A549 (cell line): ENCODE results near the gene MLLT1. TPM values are rescaled to one million over a fixed set of nuclear protein-coding genes. Genes with fewer than 3 reads are reported as not detected.

Source experiments
- ATAC-seq, 2 experiments: fragments of 200-7000 bp in 1 of 2; fragments of >200 bp in 1 of 2; cut with Nextera tagmentation in 1 of 2; cut with Tn5 transposase in 1 of 2; 3 replicates each; pipeline versions ENCODE4 v1.8.0 to v1.9.1; 2018 to 2020; ENCODE audit warnings: mild to moderate bottlenecking in 1 of 2, moderate library complexity in 1 of 2
- CTCF ChIA-PET: fragments of 300-600 bp; sonication (Branson Sonifier 250); formaldehyde crosslinking; extraction: SDS; loops from one replicate; lab custom pipeline; 2021; ENCODE audit warnings: antibody characterized with exemption, inconsistent platforms; lab: Yijun Ruan, JAX
- POLR2A ChIA-PET: fragments of 350-600 bp; formaldehyde crosslinking; extraction: SDS; loops from one replicate; lab custom pipeline; 2021; ENCODE audit warnings: antibody characterized with exemption, inconsistent platforms; lab: Yijun Ruan, JAX
- DNase-seq, 2 experiments: peaks; one replicate each; pipeline versions ENCODE4 v3.0.0 to v3.0.0-alpha.2; 2011 to 2016; ENCODE audit warnings: low read depth in 1 of 2, low spot score in 1 of 2
- FAIRE-seq: peaks from 2 replicates; lab custom pipeline; 2011; peaks lifted over from hg19 to GRCh38; lab: Jason Lieb, UNC
- H3K27ac ChIP-seq, 2 experiments: fragments of >200 bp; sonication (Bioruptor Twin); formaldehyde crosslinking; 3 replicates each; pipeline ENCODE4 v1.5.1; 2016 to 2017
- H3K4me1 ChIP-seq: fragments of >200 bp; sonication (Bioruptor Twin); formaldehyde crosslinking; 3 replicates; pipeline ENCODE4 v1.6.1; 2016
- H3K4me2 ChIP-seq: fragments of >200 bp; sonication (Bioruptor Twin); formaldehyde crosslinking; 3 replicates; pipeline ENCODE4 v1.6.1; 2016
- H3K4me3 ChIP-seq: fragments of >200 bp; sonication (Bioruptor Twin); formaldehyde crosslinking; 3 replicates; pipeline ENCODE4 v1.5.1; 2016
- H3K9me3 ChIP-seq: fragments of >200 bp; sonication (Bioruptor Twin); formaldehyde crosslinking; 3 replicates; pipeline ENCODE4 v1.6.1; 2016
- BHLHE40 ChIP-seq: IDR thresholded peaks from 2 replicates; pipeline ENCODE4 v1.6.1; 2012; ENCODE audit warnings: low read depth, low read length, inconsistent platforms
- CEBPB ChIP-seq, 2 experiments: fragments of >200 bp in 1 of 2; sonication (Bioruptor Twin) in 1 of 2; formaldehyde crosslinking in 1 of 2; IDR thresholded peaks; 2 replicates each; pipeline ENCODE4 v1.6.1; 2012 to 2016
- EHMT2 ChIP-seq: fragments of 200-600 bp; sonication (generic); IDR thresholded peaks from 2 replicates; pipeline ENCODE4 v1.6.1; 2016; ENCODE audit warnings: antibody characterized with exemption, low read depth, mild to moderate bottlenecking, moderate library complexity
- HEYL ChIP-seq: fragments of 250-450 bp; sonication (Bioruptor Pico); IDR thresholded peaks from 2 replicates; pipeline ENCODE4 v1.8.0; 2021; ENCODE audit warnings: mild to moderate bottlenecking, moderate library complexity
- KDM1A ChIP-seq: fragments of 200-600 bp; sonication (generic); IDR thresholded peaks from 2 replicates; pipeline ENCODE4 v1.6.1; 2016; ENCODE audit warnings: low read depth, mild to moderate bottlenecking
- MAZ ChIP-seq: fragments of 150-350 bp; IDR thresholded peaks from 2 replicates; pipeline ENCODE4 v1.6.1; 2014; ENCODE audit warnings: antibody characterized with exemption, low read depth, low read length, borderline replicate concordance
- NPAS2 ChIP-seq: fragments of 250-450 bp; sonication (Bioruptor Pico); IDR thresholded peaks from 2 replicates; pipeline ENCODE4 v1.8.0; 2022; ENCODE audit warnings: mild to moderate bottlenecking, moderate library complexity, borderline replicate concordance
- RAD21 ChIP-seq, 2 experiments: fragments of >200 bp in 1 of 2; sonication (Bioruptor Twin) in 1 of 2; formaldehyde crosslinking in 1 of 2; IDR thresholded peaks in 1 of 2; conservative IDR thresholded peaks in 1 of 2; 2 replicates in 1 of 2; 3 replicates in 1 of 2; pipeline ENCODE4 v1.6.1; 2012 to 2018; ENCODE audit warnings: inconsistent platforms in 1 of 2
- RFX5 ChIP-seq: fragments of 450-650 bp; IDR thresholded peaks from 2 replicates; pipeline ENCODE4 v1.7.1; 2014; ENCODE audit warnings: antibody characterized with exemption, mild to moderate bottlenecking, moderate library complexity
- SMC3 ChIP-seq: fragments of >200 bp; sonication (Bioruptor Twin); formaldehyde crosslinking; IDR thresholded peaks from 3 replicates; pipeline ENCODE4 v1.6.1; 2018; ENCODE audit warnings: inconsistent platforms
- TFCP2L1 ChIP-seq: fragments of 250-450 bp; sonication (Bioruptor Pico); IDR thresholded peaks from 2 replicates; pipeline ENCODE4 v1.5.0; 2021; ENCODE audit warnings: mild to moderate bottlenecking
- ZNF302 ChIP-seq: fragments of 250-450 bp; sonication (Bioruptor Pico); IDR thresholded peaks from 2 replicates; pipeline ENCODE4 v1.9.0; 2021; ENCODE audit warnings: inconsistent platforms, mild to moderate bottlenecking, moderate library complexity
- ZSCAN20 ChIP-seq: fragments of 250-450 bp; sonication (Bioruptor Pico); IDR thresholded peaks from 2 replicates; pipeline ENCODE4 v1.8.0; 2022; ENCODE audit warnings: mild to moderate bottlenecking, moderate library complexity
- WGBS: methylation state at CpG from one replicate; pipeline ENCODE4 v1.1.6; 2017; ENCODE audit errors: missing lambda C conversion rate; 5-methylcytosine and 5-hydroxymethylcytosine counted together
- polyA plus RNA-seq, 4 experiments: library from polyadenylated mRNA; depleted of rRNA in 3 of 4; stranded (reverse); fragments of >200 nt; fragmentation: RNase III in 1 of 4; extraction: RNeasy Plus Mini Kit Qiagen cat#74134 plus additional on column Dnase treatment in 1 of 4; gene quantifications; 2 replicates in 3 of 4; 3 replicates in 1 of 4; pipeline ENCODE4 v1.2.3, GENCODE V29; 2011 to 2017
- TF ChIP-seq, protein P1 (sequence below): fragments of >200 bp; sonication (Bioruptor Twin); formaldehyde crosslinking; IDR thresholded peaks from 3 replicates; pipeline ENCODE4 v1.6.1; 2016
- TF ChIP-seq, protein P2 (sequence below): fragments of >200 bp; sonication (Bioruptor Twin); formaldehyde crosslinking; IDR thresholded peaks from 3 replicates; pipeline ENCODE4 v1.5.1; 2016

Gene MLLT1
- polyA plus RNA-seq, 2 of the 4 experiments (the other 2 are of a cell fraction), result 7.4 to 17.5 TPM

DNA sequence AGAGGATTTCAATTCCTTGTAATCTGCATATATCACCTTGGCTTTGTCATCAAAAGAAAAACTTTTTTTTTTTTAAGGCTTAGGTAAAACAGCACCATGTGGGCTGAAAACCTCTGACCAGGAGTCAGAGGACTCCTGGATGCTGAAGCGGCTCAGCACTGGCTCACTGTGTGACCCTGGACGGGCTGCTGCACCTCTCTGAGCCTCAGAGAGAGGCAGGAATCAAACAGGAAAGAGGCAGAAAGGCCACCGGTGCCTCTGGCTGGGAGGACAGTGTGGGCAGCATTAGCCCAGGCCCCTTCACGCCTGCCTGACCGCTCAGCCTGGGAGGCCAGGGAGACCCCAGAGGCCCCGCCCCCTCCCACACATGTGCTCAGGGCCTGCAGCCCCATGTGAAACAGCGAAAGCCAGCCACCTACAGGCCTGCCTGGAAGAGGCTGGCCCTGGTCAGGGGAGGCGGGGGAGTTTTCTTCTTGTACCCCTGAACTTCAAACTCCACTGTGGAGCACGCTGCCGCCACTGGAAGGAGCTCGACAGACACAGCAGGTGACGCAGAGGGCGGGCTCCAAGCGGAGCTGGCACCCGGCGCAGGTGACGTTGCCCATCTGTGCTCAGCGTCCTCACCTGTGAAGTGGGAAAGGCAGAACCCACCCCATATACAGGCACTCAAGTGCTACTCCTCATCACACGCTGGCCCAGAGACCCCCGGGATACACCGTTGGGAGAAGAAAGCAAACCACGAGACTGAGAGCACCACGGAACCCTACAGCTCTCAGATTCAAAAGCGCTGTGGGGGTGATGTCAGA is 39.7 kb downstream of the MLLT1 start:
- Histone ChIP-seq H3K27ac (no peak overlapping the region), H3K4me3 (no peak overlapping the region), H3K4me2 (no peak overlapping the region), H3K4me1 (no peaks in the 10 kb centered on the region), H3K9me3 (no peaks in the 10 kb centered on the region)
- 93% methylated on average over 14 of the region's 24 CpGs for WGBS
- POLR2A ChIA-PET, result no interaction called here
- CTCF ChIA-PET, result interaction anchor here (0.8 kb wide), 1 partner anchor 192 kb away, joined by 3 read pairs; no protein-coding TSS in a partner anchor
- FAIRE-seq (no peak), DNase-seq (no peak), ATAC-seq (no peak)
- TF ChIP-seq NPAS2 (CRISPR knock-in tag), result no peak
- TF ChIP-seq ZSCAN20 (CRISPR knock-in tag), result no peak
- TF ChIP-seq CEBPB (IDR thresholded peaks at IDR 0.05), result no peak
- TF ChIP-seq RAD21 (conservative IDR thresholded peaks at IDR 0.05 in 1 of 2, IDR thresholded peaks at IDR 0.05 in 1 of 2), result no peak
- no peak for TF ChIP-seq KDM1A

DNA sequence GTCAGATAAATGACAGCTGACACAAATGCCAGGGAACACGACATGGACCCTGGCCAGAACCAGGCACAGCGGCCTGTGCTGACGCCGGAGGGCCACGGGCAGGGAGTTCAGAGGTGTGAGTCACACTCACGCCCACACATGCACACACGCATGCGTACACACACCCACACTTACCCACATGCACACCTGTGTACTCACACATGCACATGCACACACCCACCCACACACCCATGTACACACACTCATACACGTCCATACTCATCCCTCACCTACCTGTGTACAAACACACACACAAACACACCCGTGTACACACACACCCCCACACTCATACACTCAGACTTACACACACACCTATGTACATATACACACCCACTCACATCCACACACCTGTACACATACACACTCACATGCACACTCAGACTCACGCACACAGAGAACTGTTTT is 40.4 kb downstream of the MLLT1 start:
- CTCF ChIA-PET, result interaction anchor here (1.0 kb wide), 1 partner anchor 74 kb away, joined by 3 read pairs; no protein-coding TSS in a partner anchor
- DNase-seq, result no peak
- no peak for ATAC-seq
- 80% methylated on average over 11 of the region's 11 CpGs for WGBS
- Histone ChIP-seq H3K9me3 (no peaks in the 10 kb centered on the region), H3K4me2 (no peak overlapping the region), H3K4me3 (no peak overlapping the region), H3K4me1 (no peaks in the 10 kb centered on the region), H3K27ac (no peak overlapping the region)
- POLR2A ChIA-PET, result no interaction called here
- no peak for FAIRE-seq
- TF ChIP-seq RFX5, result no peak
- TF ChIP-seq EHMT2, result no peak
- TF ChIP-seq, protein P1, sequence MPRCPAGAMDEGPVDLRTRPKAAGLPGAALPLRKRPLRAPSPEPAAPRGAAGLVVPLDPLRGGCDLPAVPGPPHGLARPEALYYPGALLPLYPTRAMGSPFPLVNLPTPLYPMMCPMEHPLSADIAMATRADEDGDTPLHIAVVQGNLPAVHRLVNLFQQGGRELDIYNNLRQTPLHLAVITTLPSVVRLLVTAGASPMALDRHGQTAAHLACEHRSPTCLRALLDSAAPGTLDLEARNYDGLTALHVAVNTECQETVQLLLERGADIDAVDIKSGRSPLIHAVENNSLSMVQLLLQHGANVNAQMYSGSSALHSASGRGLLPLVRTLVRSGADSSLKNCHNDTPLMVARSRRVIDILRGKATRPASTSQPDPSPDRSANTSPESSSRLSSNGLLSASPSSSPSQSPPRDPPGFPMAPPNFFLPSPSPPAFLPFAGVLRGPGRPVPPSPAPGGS, result no peak
- no peak for TF ChIP-seq MAZ
- no peak for TF ChIP-seq HEYL (CRISPR knock-in tag)
- TF ChIP-seq BHLHE40, result no peak
- TF ChIP-seq SMC3, result no peak
- TF ChIP-seq, protein P2, sequence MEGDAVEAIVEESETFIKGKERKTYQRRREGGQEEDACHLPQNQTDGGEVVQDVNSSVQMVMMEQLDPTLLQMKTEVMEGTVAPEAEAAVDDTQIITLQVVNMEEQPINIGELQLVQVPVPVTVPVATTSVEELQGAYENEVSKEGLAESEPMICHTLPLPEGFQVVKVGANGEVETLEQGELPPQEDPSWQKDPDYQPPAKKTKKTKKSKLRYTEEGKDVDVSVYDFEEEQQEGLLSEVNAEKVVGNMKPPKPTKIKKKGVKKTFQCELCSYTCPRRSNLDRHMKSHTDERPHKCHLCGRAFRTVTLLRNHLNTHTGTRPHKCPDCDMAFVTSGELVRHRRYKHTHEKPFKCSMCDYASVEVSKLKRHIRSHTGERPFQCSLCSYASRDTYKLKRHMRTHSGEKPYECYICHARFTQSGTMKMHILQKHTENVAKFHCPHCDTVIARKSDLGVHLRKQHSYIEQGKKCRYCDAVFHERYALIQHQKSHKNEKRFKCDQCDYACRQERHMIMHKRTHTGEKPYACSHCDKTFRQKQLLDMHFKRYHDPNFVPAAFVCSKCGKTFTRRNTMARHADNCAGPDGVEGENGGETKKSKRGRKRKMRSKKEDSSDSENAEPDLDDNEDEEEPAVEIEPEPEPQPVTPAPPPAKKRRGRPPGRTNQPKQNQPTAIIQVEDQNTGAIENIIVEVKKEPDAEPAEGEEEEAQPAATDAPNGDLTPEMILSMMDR, result no peak
- no peak for TF ChIP-seq KDM1A
- TF ChIP-seq TFCP2L1 (CRISPR knock-in tag), result no peak

DNA sequence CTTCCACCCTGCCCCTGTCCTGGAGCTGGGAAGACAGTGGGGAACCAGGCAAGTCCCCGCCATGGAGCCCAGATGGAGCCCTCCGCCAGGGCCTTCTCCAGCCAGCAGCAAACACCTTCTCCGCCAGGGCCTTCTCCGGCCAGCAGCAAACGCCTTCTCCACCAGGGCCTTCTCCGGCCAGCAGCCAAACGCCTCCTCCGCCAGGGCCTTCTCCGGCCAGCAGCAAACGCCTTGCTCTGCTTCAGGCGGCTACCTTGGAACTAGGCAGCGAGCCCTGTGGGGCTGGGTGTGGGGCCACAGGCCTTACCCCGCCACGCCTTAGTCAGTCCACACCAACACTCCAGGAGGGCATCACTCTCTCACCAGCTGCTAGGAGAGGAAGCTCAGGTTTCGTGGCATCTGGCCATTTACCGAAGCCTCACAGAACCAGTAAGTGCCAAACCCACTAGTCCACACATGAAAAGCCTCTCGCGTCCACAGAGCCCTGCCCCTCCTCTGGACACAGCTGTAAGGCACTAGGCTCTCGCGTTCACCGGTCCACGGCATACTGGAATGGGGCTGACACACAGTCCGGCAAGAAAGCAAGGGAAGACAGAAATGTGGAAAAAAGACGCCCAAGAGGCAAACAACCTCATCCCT is 41.0 kb downstream of the MLLT1 start:
- ATAC-seq (no peak), FAIRE-seq (no peak), DNase-seq (no peak)
- TF ChIP-seq ZNF302 (CRISPR knock-in tag), result no peak
- POLR2A ChIA-PET, result no interaction called here
- 93% methylated on average over 15 of the region's 24 CpGs for WGBS
- H3K9me3 ChIP-seq, result no peaks in the 10 kb centered on the region
- no peak overlapping the region for H3K27ac ChIP-seq
- no peak overlapping the region for H3K4me3 ChIP-seq
- CTCF ChIA-PET, result interaction anchor here (0.7 to 1.8 kb wide), 3 partner anchors 17 to 73 kb away, joined by 3 to 7 read pairs (median 3); no protein-coding TSS in a partner anchor
- no peak overlapping the region for H3K4me2 ChIP-seq
- H3K4me1 ChIP-seq, result no peaks in the 10 kb centered on the region
